C4-2B (cell line): ENCODE measurements around the gene ZKSCAN1.

Source experiments
- CTCF ChIP-seq: fragments of 450-650 bp; conservative IDR thresholded peaks from 2 replicates; pipeline ENCODE4 v1.5.1; 2017; ENCODE audit warnings: mild to moderate bottlenecking
- ZFX ChIP-seq: fragments of 450-650 bp; IDR thresholded peaks from 2 replicates; pipeline ENCODE4 v1.6.1; 2017

- TF ChIP-seq CTCF (no peak), ZFX (no peak)
These were observed 19.6 kb downstream of the ZKSCAN1 start for GRCh38 chr7:100034871-100035510.
